IMR-90 (cell line): ENCODE measurements around the gene TIMM44.

Experiments
- CEBPB ChIP-seq: IDR thresholded peaks from 2 replicates; pipeline ENCODE4 v1.6.1; 2012; ENCODE audit warnings: low read depth, low read length, improper control_type of control experiment
- FOS ChIP-seq: fragments of 150-350 bp; IDR thresholded peaks from 2 replicates; pipeline ENCODE4 v1.6.1; 2016; ENCODE audit warnings: low read depth, low read length
- MAFK ChIP-seq: IDR thresholded peaks from 2 replicates; pipeline ENCODE4 v1.6.1; 2012; ENCODE audit warnings: low read depth, low read length, improper control_type of control experiment
- MXI1 ChIP-seq: IDR thresholded peaks from 2 replicates; pipeline ENCODE4 v1.6.1; 2012; ENCODE audit warnings: low read depth, mild to moderate bottlenecking, low read length, moderate library complexity, borderline replicate concordance
- POLR2A ChIP-seq: IDR thresholded peaks from 2 replicates; pipeline ENCODE4 v1.6.1; 2012; ENCODE audit warnings: mild to moderate bottlenecking, low read depth, low read length
- RAD21 ChIP-seq: IDR thresholded peaks from 2 replicates; pipeline ENCODE4 v1.6.1; 2012; ENCODE audit warnings: low read length, improper control_type of control experiment
- RFX5 ChIP-seq: IDR thresholded peaks from 2 replicates; pipeline ENCODE4 v1.8.0; 2012; ENCODE audit warnings: low read depth, mild to moderate bottlenecking, low read length, moderate library complexity
- SMC3 ChIP-seq: fragments of 150-350 bp; IDR thresholded peaks from 2 replicates; pipeline ENCODE4 v1.6.1; 2016; ENCODE audit warnings: low read depth, mild to moderate bottlenecking, antibody characterized with exemption, low read length, moderate library complexity
- TF ChIP-seq, protein P1 (sequence below): conservative IDR thresholded peaks from 2 replicates; pipeline ENCODE4 v1.5.1; 2012; ENCODE audit warnings: mild to moderate bottlenecking, low read depth, low read length, improper control_type of control experiment

DNA sequence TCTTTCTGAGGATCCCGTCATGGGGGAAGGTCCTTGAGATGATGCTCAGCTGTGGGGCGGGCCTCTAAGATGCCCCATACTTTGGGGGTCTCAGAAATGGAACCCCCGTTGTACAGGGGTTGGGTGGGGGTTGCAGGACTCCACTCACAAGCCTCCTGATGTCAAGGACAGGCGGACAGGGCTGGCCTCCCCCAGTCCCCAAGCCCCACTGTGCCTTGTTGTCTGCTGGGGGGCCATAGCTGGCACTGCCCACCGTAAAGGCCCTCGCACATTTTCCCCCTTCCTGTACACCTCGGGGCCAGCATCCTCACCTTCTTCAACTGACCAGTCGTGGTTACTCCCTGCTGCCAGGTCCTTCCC lies 20.6 kb downstream of the TIMM44 start:
- TF ChIP-seq, protein P1, sequence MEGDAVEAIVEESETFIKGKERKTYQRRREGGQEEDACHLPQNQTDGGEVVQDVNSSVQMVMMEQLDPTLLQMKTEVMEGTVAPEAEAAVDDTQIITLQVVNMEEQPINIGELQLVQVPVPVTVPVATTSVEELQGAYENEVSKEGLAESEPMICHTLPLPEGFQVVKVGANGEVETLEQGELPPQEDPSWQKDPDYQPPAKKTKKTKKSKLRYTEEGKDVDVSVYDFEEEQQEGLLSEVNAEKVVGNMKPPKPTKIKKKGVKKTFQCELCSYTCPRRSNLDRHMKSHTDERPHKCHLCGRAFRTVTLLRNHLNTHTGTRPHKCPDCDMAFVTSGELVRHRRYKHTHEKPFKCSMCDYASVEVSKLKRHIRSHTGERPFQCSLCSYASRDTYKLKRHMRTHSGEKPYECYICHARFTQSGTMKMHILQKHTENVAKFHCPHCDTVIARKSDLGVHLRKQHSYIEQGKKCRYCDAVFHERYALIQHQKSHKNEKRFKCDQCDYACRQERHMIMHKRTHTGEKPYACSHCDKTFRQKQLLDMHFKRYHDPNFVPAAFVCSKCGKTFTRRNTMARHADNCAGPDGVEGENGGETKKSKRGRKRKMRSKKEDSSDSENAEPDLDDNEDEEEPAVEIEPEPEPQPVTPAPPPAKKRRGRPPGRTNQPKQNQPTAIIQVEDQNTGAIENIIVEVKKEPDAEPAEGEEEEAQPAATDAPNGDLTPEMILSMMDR = no peak
- no peak for TF ChIP-seq RAD21
- no peak for TF ChIP-seq POLR2A
- TF ChIP-seq CEBPB = no peak
- no peak for TF ChIP-seq FOS
- no peak for TF ChIP-seq MAFK
- no peak for TF ChIP-seq RFX5
- TF ChIP-seq SMC3 = no peak
- no peak for TF ChIP-seq MXI1
